ENCODE data around the gene TOPAZ1. TPM values are rescaled to one million over a fixed set of nuclear protein-coding genes. Genes with fewer than 3 reads are reported as not detected.
A peak's percentile ranks its signal among the peaks of the same experiment; 100 is the strongest.

Gene TOPAZ1
- polyA plus RNA-seq, 1 donor from 2014 or later = not detected

DNA sequence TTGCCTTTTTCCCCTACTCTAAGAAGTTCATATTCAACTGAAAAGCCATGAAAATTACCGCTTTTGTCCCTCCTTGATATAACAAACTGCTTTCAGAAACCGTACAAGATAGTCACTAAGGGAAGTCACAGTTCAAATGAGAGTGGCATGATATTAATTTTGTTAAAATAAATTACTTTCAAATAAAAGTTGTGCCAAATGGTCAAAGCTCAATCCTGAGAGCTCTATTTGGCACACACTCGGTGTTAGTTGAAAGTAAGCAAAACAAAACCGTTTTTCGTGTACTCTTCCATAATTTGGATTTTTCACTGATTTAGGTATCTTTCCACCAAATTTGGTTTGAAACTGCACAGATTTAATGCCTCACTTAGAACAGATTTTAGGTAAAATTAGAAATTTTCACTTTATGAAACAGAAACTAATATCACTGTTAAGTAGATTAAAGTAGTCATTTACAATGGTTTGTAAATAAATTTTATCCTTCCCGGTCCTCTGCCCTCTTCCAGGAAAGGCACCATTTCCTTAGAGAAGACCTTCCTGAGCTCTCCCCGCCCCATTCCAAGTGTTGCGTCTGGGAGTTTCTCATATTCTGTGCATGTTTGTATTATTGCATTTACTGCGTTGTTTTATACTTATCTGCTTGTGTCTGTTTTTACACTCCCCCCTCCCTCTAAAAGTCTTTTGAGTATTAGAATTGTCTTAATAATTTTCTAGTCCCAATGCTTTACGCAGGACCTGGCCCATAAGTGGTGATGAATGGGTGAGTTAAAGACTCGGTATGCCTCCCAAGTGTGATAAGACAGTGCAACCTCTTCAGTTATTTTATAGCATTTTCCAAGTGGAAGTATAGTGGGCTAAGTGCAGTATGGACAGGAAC, 97.7 kb downstream of the TOPAZ1 start:
- Histone ChIP-seq H3K4me3 (ENCODE audit: low read length) (peak overlapping the region; percentile 67), H3F3A (ENCODE audit: insufficient read depth, low read length, poor library complexity, severe bottlenecking) (no peaks in the 10 kb centered on the region), H3K9me3 (ENCODE audit: low read length) (no peaks in the 10 kb centered on the region), H3K4me2 (ENCODE audit: low read length) (peak overlapping the region; percentile 96), H3K27ac (ENCODE audit: low read length) (peak overlapping the region; percentile 94), H3K9me2 (ENCODE audit: insufficient read depth, low read length) (no peaks in the 10 kb centered on the region), H2AFZ (ENCODE audit: low read depth, low read length) (peak overlapping the region; percentile 83), H3K27me3 (ENCODE audit: insufficient read depth, low read depth, low read length) (no peaks in the 10 kb centered on the region), H4K20me1 (ENCODE audit: insufficient read depth) (no peaks in the 10 kb centered on the region), H3K36me3 (ENCODE audit: insufficient read depth, low read length) (no peaks in the 10 kb centered on the region), H3K9ac (ENCODE audit: low read length) (peak overlapping the region; percentile 91), H3K79me2 (replicated peaks; ENCODE audit: insufficient read depth, low read length) (peaks cover 32% of the 10 kb centered on the region)
- TF ChIP-seq RAD21 (conservative IDR thresholded peaks at IDR 0.05) (no peak), MXI1 (conservative IDR thresholded peaks at IDR 0.05; ENCODE audit: poor library complexity, severe bottlenecking) (no peak), TAF1 (IDR thresholded peaks at IDR 0.05; ENCODE audit: low read depth) (no peak), EP300 (conservative IDR thresholded peaks at IDR 0.05; ENCODE audit: poor library complexity, severe bottlenecking) (no peak), SMC3 (conservative IDR thresholded peaks at IDR 0.05; ENCODE audit: poor library complexity) (no peak), EZH2 (IDR thresholded peaks at IDR 0.05; ENCODE audit: borderline replicate concordance, insufficient read depth, low read length, poor library complexity, severe bottlenecking) (no peak), POLR2AphosphoS5 (IDR thresholded peaks at IDR 0.05) (no peak)
- TF ChIP-seq, protein P1, sequence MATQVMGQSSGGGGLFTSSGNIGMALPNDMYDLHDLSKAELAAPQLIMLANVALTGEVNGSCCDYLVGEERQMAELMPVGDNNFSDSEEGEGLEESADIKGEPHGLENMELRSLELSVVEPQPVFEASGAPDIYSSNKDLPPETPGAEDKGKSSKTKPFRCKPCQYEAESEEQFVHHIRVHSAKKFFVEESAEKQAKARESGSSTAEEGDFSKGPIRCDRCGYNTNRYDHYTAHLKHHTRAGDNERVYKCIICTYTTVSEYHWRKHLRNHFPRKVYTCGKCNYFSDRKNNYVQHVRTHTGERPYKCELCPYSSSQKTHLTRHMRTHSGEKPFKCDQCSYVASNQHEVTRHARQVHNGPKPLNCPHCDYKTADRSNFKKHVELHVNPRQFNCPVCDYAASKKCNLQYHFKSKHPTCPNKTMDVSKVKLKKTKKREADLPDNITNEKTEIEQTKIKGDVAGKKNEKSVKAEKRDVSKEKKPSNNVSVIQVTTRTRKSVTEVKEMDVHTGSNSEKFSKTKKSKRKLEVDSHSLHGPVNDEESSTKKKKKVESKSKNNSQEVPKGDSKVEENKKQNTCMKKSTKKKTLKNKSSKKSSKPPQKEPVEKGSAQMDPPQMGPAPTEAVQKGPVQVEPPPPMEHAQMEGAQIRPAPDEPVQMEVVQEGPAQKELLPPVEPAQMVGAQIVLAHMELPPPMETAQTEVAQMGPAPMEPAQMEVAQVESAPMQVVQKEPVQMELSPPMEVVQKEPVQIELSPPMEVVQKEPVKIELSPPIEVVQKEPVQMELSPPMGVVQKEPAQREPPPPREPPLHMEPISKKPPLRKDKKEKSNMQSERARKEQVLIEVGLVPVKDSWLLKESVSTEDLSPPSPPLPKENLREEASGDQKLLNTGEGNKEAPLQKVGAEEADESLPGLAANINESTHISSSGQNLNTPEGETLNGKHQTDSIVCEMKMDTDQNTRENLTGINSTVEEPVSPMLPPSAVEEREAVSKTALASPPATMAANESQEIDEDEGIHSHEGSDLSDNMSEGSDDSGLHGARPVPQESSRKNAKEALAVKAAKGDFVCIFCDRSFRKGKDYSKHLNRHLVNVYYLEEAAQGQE (IDR thresholded peaks at IDR 0.05; ENCODE audit: borderline replicate concordance) = no peak
- TF ChIP-seq, protein P2, sequence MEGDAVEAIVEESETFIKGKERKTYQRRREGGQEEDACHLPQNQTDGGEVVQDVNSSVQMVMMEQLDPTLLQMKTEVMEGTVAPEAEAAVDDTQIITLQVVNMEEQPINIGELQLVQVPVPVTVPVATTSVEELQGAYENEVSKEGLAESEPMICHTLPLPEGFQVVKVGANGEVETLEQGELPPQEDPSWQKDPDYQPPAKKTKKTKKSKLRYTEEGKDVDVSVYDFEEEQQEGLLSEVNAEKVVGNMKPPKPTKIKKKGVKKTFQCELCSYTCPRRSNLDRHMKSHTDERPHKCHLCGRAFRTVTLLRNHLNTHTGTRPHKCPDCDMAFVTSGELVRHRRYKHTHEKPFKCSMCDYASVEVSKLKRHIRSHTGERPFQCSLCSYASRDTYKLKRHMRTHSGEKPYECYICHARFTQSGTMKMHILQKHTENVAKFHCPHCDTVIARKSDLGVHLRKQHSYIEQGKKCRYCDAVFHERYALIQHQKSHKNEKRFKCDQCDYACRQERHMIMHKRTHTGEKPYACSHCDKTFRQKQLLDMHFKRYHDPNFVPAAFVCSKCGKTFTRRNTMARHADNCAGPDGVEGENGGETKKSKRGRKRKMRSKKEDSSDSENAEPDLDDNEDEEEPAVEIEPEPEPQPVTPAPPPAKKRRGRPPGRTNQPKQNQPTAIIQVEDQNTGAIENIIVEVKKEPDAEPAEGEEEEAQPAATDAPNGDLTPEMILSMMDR (IDR thresholded peaks at IDR 0.05; ENCODE audit: poor library complexity, severe bottlenecking) = no peak

DNA sequence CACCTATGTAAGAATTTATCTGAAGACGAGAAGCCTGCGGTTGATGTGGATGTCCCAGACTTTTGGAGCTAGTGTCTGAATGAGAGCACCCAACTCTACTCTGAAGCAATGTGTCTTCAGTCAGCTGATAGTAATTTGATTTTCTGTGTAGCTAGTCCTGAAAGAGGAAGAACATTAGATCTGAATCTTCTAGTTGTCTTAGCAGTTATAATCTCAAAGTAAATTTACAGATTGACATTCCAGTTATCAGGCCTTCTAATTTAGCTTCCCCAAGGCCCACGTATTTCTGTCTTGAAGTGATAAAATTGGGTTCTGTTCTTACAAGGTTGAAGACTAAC, 98.3 kb downstream of the TOPAZ1 start:
- Histone ChIP-seq H4K20me1 (ENCODE audit: insufficient read depth) (no peaks in the 10 kb centered on the region), H3F3A (ENCODE audit: insufficient read depth, low read length, poor library complexity, severe bottlenecking) (no peaks in the 10 kb centered on the region), H3K9me3 (ENCODE audit: low read length) (no peaks in the 10 kb centered on the region), H3K27me3 (ENCODE audit: insufficient read depth, low read depth, low read length) (no peaks in the 10 kb centered on the region), H3K9me2 (ENCODE audit: insufficient read depth, low read length) (no peaks in the 10 kb centered on the region), H2AFZ (ENCODE audit: low read depth, low read length) (no peak overlapping the region), H3K79me2 (replicated peaks; ENCODE audit: insufficient read depth, low read length) (peaks cover 33% of the 10 kb centered on the region), H3K4me3 (ENCODE audit: low read length) (peak overlapping the region; percentile 67), H3K9ac (ENCODE audit: low read length) (no peak overlapping the region), H3K36me3 (ENCODE audit: insufficient read depth, low read length) (no peaks in the 10 kb centered on the region), H3K27ac (ENCODE audit: low read length) (no peak overlapping the region), H3K4me2 (ENCODE audit: low read length) (peak overlapping the region; percentile 96)
- TF ChIP-seq SMC3 (conservative IDR thresholded peaks at IDR 0.05; ENCODE audit: poor library complexity) (no peak), EZH2 (IDR thresholded peaks at IDR 0.05; ENCODE audit: borderline replicate concordance, insufficient read depth, low read length, poor library complexity, severe bottlenecking) (no peak), TAF1 (IDR thresholded peaks at IDR 0.05; ENCODE audit: low read depth) (no peak), EP300 (conservative IDR thresholded peaks at IDR 0.05; ENCODE audit: poor library complexity, severe bottlenecking) (no peak), RAD21 (conservative IDR thresholded peaks at IDR 0.05) (no peak), POLR2AphosphoS5 (IDR thresholded peaks at IDR 0.05) (no peak), MXI1 (conservative IDR thresholded peaks at IDR 0.05; ENCODE audit: poor library complexity, severe bottlenecking) (no peak)
- TF ChIP-seq, protein P1 (IDR thresholded peaks at IDR 0.05; ENCODE audit: borderline replicate concordance) = no peak
- TF ChIP-seq, protein P2 (IDR thresholded peaks at IDR 0.05; ENCODE audit: poor library complexity, severe bottlenecking) = no peak
